ENCODE results near the gene BUD13.

DNA sequence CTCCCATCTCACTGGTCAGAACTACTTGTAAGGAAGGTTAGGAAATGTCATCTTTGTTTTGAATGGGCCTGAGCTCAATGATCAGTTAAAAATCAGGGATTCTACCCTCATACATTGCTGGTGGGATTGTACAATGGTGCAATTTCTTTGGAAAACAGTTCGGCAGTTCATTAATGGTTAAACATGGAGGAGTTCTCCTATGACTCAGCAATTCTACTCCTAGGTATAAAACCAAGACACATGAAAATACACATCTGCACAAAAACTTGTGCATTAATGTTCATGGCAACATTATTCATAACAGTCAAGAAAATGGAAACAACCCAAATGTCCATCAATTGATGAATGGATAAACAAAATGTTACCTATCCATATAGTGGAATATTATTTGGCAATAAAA is 23.8 kb upstream of the BUD13 start:
- TF ChIP-seq, protein P1, sequence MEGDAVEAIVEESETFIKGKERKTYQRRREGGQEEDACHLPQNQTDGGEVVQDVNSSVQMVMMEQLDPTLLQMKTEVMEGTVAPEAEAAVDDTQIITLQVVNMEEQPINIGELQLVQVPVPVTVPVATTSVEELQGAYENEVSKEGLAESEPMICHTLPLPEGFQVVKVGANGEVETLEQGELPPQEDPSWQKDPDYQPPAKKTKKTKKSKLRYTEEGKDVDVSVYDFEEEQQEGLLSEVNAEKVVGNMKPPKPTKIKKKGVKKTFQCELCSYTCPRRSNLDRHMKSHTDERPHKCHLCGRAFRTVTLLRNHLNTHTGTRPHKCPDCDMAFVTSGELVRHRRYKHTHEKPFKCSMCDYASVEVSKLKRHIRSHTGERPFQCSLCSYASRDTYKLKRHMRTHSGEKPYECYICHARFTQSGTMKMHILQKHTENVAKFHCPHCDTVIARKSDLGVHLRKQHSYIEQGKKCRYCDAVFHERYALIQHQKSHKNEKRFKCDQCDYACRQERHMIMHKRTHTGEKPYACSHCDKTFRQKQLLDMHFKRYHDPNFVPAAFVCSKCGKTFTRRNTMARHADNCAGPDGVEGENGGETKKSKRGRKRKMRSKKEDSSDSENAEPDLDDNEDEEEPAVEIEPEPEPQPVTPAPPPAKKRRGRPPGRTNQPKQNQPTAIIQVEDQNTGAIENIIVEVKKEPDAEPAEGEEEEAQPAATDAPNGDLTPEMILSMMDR (conservative IDR thresholded peaks at IDR 0.05; ENCODE audit: low read length), result no peak
- no peak for TF ChIP-seq EZH2phosphoT487 (IDR thresholded peaks at IDR 0.05; ENCODE audit: borderline replicate concordance)
